HG02571 (cell line): ENCODE results near the gene INTS7.
"Not testable (repeated sequence)": the region's sequence is repeated elsewhere in the genome, so short reads cannot be mapped to it uniquely, and the experiment has no call there.

Experiments used
- ATAC-seq: cut with Tn5 transposase; IDR thresholded peaks from one replicate; pipeline ENCODE4 v1.9.1; 2021; ENCODE audit warnings: mild to moderate bottlenecking, moderate library complexity; ENCODE audit not compliant: unreplicated experiment

The INTS7 gene

DNA sequence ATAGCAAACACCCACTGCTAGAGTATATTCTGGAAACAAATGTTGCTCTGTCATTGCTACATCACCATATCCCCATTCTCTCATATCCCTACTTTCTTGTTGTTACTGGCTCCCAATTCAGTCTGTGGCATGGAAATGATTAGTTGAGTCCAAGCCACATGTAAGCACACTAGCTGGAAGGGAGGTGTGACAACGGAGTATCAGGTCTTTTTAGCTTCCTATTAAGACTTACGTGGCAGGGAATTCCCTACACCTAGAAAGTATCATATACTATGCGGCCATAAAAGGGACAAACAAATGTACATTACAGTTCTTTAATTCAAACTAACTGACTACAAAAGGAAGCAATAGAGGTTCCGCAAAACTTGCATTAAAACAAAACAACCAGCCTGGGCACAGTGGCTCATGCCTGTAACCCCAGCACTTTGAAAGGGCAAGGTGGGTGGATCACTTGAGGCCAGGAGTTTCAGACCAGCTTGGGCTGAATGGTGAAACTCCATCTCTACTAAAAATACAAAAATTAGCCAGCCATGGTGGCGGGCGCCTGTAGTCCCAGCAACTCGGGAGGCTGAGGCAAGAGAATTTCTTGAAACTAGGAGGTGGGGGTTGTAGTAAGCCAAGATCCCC lies 48.6 kb downstream of the INTS7 start:
- no peak for ATAC-seq

DNA sequence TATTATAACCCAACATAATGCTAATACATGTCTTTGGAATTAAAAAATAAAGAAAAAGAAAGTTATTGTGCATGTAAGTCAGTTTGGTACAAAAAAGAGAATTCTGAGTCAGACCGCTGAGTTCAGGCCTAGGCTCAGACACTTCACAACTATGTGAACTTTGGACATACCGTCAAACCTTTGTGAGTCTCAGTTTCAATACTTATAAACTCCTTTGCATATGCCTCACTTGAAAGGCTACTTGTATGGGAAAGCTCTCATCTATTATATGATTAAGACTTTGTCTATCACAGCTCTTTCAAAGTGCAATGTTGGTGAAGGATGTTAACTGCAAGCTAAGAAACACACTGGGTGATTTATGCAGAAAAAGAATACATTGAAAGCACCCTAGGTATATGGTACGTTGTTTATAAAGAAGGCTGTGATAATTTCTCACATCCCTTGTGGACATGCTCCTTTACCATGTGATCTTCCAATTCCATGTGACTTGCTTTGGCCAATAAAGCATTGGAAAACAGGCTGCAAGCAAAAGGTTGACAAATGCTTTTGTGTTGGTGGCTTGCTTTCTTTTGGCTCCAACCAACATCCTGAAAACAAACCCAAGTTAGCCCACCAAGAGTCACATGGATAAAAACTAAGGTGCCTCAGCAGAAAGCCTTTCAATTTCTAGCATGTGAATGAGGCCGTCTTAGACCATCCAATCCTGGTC lies 49.6 kb downstream of the INTS7 start:
- peak; percentile 81 for ATAC-seq

DNA sequence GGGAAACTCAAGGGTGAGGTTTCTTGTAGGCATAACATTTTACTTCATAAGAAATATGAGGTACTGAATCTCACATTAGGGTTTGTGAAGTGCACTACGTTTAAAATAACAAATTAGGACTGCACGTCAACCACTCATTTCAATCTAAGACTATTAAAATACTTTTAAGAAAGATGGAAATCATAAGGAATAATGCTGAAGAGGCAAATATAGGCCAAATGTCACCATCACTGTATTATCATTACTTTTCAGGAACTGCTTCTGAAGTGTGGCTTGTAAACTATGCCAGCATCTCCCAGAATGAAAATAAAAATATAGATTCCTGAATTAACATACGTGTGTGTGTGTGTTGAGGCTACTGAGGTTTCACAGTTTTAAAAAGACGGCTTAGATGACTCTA lies 56.8 kb downstream of the INTS7 start:
- no peak for ATAC-seq

GRCh38 chr1:211975152-211975941 lies 60.0 kb downstream of the INTS7 start:
- ATAC-seq = no peak

DNA sequence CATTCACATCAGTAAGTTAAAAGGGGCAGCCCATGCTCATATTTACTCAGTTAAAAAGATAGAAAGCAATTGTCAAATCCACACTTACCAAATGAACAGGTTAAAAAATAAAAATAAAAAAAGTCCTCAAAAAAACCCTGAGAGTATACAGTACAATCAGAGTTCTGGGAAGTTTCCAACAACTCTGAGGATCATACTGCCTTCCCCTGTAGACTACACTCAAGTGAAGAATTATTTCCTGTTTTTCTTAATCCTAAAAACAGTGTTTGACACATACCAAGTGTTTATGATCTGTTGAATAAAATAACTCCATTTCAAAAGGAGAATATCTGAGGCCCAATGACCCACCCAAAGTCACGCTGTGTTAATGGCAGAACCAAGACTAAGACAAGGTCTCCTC lies 61.8 kb downstream of the INTS7 start:
- ATAC-seq = no peak

DNA sequence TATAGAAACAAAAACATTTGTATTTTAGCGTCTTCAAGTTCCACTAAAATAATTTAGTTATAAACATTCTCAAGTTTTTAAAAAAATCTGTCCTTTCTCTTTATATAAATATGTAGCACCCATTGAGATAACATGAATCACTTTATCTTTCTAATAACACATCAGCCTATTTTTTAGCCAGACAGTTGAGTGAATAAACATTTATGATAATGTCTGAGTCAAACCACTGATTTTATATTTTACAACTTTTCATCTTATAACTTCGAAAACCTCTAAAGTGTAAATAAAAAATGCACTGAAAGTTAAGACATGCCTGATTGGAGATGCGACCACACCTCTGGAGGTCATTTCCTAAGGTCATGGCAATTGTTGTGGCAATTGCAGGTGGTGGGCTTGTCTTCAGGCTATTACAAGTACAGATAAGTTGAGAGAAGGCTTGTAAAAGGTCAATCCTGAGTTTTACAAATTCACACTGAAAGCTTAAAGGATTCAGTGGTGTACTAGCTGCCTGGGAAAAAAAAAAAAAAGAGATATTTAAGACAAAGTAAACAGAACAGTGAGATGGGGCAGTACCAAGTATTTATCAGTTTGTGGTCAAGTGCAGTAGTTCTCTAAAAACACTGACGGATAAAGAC lies 67.0 kb downstream of the INTS7 start:
- no peak for ATAC-seq

- ATAC-seq = no peak
Measured at GRCh38 chr1:211967704-211968103, 67.7 kb downstream of the INTS7 start.

DNA sequence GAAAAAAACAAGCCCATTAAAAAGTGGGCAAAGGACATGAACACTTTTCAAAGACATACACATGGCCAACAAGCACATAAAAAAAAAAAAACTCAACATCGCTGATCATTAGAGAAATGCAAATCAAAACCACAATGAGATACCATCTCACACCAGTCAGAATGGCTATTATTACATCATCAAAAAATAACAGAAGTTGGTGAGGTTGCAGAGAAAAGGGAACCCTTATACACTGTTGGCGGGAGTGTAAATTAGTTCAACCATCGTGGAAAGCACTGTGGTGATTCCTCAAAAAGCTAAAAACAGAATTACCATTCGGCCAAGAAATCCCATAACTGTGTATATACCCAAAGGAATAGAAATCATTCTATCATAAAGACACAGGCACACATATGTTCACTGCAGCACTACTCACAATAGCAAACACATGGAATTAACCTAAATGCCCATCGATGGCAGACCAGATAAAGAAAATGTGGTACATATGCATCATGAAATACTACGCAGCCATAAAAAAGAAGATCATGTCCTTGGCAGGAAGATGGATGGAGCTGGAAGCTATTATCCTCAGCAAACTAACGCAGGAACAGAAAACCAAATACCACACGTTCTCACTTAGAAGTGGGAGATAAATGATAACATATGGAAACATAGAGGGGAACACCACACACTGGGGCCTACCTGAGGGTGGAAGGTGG lies 70.1 kb downstream of the INTS7 start:
- ATAC-seq = no peak

GRCh38 chr1:211959680-211960079 lies 75.7 kb downstream of the INTS7 start:
- no peak for ATAC-seq

- ATAC-seq = no peak
Measured at GRCh38 chr1:211959221-211959620, 76.1 kb downstream of the INTS7 start.

DNA sequence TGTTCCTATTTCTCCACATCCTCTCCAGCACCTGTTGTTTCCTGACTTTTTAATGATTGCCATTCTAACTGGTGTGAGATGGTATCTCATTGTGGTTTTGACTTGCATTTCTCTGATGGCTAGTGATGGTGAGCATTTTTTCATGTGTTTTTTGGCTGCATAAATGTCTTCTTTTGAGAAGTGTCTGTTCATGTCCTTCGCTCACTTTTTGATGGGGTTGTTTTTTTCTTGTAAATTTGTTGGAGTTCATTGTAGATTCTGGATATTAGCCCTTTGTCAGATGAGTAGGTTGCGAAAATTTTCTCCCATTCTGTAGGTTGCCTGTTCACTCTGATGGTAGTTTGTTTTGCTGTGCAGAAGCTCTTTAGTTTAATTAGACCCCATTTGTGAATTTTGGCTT lies 81.3 kb downstream of the INTS7 start:
- not testable (repeated sequence) for ATAC-seq

DNA sequence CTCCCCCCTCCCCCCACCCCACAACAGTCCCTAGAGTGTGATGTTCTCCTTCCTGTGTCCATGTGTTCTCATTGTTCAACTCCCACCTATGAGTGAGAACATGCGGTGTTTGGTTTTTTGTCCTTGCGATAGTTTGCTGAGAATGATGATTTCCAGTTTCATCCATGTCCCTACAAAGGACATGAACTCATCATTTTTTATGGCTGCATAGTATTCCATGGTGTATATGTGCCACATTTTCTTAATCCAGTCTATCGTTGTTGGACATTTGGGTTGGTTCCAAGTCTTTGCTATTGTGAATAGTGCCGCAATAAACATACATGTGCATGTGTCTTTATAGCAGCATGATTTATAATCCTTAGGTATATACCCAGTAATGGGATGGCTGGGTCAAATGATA lies 81.8 kb downstream of the INTS7 start:
- not testable (repeated sequence) for ATAC-seq

GRCh38 chr1:211952299-211952698 lies 83.1 kb downstream of the INTS7 start:
- no peak for ATAC-seq

GRCh38 chr1:211951856-211952255 lies 83.5 kb downstream of the INTS7 start:
- ATAC-seq = peak; percentile 89

DNA sequence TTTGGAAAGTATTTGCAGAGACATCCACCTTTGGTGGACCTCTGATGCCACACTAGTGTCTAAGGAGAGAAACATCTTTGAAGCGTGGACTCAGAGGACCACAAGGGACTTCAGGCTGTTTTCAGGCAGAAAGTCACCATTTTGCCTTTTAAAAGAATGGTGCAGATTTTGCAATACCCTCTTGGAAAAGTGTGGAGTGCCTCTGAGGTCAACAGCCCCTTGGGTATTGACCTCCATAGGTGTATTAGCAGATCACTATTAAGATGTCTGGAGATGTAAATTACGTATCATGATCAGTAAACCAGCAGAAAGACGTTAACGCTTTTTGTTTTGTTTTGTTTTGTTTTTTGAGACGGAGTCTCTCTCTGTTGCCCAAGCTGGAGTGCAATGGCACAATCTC lies 87.0 kb downstream of the INTS7 start:
- ATAC-seq = no peak

DNA sequence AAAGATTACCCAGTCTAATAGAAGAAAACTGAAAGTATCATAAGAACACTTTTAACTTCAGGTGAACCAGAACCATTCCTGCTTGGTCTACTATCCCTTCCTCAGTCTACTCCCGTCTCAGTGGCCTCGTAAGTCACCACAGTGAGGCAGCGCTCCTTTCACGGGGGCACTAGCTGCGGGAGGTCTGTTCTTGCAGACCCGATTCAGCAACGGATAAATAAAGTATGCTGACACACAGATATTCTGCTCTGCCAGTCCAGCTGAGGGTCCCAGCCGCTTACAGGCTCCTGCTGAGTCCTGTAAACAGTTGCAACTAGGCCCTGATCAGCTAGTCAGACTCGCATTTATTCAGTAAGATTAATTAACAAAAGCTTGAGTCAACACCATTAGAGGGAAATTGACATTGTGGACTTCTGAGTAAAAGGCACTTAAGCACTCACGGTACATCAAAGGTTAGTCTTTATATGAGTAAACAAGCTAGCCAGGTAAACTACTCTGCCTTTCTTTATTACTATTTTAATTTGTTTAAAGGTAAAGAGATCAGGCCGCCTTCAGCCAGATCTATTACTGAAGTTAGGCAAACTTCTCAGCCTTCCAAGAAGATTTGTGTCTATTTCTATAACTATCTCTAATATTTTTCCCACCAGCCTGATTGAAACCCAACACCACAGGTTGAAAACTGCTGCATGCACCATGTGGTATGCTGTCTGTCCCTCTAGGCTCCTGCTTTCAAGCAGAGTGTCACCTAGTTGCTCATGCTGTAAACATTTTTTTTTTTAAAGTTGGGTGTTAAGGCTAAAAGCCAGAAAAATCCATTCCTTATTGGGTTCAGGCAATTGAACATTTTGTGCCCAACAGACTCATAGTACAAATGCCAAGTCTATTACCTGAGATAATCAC lies 87.7 kb downstream of the INTS7 start:
- no peak for ATAC-seq

DNA sequence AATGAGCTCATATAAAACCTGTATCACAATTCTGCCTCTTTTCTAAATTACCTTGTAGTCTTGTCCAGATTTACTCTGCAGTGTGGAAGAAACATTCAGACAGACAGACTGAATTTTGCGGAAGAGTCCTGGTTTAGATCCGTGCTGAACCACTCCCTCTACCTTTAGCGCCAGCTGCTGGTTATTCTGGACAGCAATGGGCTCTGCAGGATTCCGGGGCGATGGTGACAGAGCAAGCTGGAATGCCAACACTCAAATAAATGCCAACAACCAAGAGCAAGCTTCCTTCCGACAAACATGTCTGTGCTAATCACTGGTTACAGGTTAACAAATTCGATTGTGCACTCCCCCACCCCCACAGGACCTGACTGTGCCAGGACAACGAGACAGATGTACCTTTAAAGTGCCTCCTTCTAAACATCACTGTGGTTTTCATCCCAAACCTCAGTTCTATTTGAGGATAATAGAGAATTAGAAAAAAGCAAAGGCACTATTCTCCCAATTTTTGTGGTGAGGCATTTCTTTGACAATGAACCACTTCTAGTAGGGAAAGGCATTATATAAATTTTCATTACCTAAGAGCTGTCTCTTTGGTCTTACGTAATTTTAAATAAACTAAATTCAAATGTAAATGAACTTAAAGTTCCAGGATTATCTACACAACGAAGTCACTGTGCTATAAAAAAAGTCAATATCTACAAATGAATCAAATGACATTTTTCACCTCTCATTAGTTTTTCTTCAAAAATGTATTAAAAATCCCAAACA lies 90.4 kb downstream of the INTS7 start:
- ATAC-seq = no peak

GRCh38 chr1:211942583-211942982 lies 92.8 kb downstream of the INTS7 start:
- no peak for ATAC-seq

DNA sequence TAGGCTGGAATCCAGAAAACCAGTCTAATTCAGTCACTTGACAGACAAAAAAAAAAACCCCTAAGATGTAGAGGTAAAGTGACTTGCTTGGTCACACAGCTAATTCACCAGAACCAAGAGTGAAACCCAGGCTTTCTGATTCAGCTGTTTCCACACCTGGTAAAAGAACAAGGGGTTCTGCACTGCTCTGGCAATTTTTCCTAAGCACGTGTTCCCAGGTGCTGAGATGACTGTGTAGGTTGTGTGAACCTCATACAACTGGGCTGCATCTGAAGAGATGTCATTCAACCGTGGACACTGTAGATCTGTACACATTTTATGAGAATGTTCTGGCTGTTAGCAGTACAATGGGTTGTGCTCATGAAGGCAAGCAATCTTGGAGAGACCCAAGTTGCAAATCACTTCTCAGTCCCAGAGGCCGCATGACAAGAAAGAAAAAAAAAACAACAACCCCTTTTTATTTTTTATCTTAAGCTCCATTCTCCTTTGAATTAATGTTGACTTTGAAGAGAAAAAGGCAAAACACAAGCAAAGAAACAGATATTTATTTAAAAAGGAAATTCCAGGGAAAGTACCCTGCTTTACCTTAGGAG lies 95.4 kb downstream of the INTS7 start:
- ATAC-seq = peak; percentile 76
